Stimulated activated CD4-positive, alpha-beta T cell treated with anti-CD3 and anti-CD28 coated beads, Interleukin-12 subunit alpha, Interleukin-12 subunit beta, amount 100 ng/mL, for 4 hours (primary cell): ENCODE data around the gene WDR76.

Experiments used
- DNase-seq: peaks from one replicate; pipeline ENCODE4 v3.0.0-alpha.2; 2020

The WDR76 gene

GRCh38 chr15:43915631-43916325, 89.0 kb downstream of the WDR76 start:
- no peak for DNase-seq

- no peak for DNase-seq
Observed at GRCh38 chr15:43916326-43916660, 89.5 kb downstream of the WDR76 start.
